ENCODE measurements around the gene KLK11.

Gene KLK11

GRCh38 chr19:51026554-51026831 lies at the start of gene KLK11:
Gene KLK11 (minus strand): TSS chr19:51026616. CDS start chr19:51025631, 985 bp downstream.
- DNase-seq: no peak

- no peak for DNase-seq
Measured at GRCh38 chr19:51075998-51076397, 49.6 kb upstream of the KLK11 start.

- no peak for DNase-seq
Measured at GRCh38 chr19:51071095-51071405, 44.6 kb upstream of the KLK11 start.

GRCh38 chr19:51070334-51071094 lies 44.1 kb upstream of the KLK11 start:
- DNase-seq: no peak

- DNase-seq: no peak
Measured at GRCh38 chr19:51066393-51067186, 40.2 kb upstream of the KLK11 start.

- DNase-seq: no peak
Measured at GRCh38 chr19:51065221-51065960, 39.0 kb upstream of the KLK11 start.

- no peak for DNase-seq
Measured at GRCh38 chr19:51064534-51065220, 38.3 kb upstream of the KLK11 start, which contains the start of gene KLK13. Gene KLK13 (minus strand): TSS chr19:51065092. CDS start chr19:51065067, 25 bp downstream.

GRCh38 chr19:51063664-51064063 lies 37.2 kb upstream of the KLK11 start:
- DNase-seq: no peak

GRCh38 chr19:51060973-51061372 lies 34.6 kb upstream of the KLK11 start:
- no peak for DNase-seq

- DNase-seq: no peak
Measured at GRCh38 chr19:51060336-51060735, 33.9 kb upstream of the KLK11 start.

- DNase-seq: no peak
Measured at GRCh38 chr19:51059715-51060114, 33.3 kb upstream of the KLK11 start.

GRCh38 chr19:51055866-51056265 lies 29.4 kb upstream of the KLK11 start:
- no peak for DNase-seq

- no peak for DNase-seq
Measured at GRCh38 chr19:51047031-51047335, 20.6 kb upstream of the KLK11 start.

- DNase-seq: no peak
Measured at GRCh38 chr19:51044327-51044726, 17.9 kb upstream of the KLK11 start.

GRCh38 chr19:51043497-51043896 lies 17.1 kb upstream of the KLK11 start:
- DNase-seq: no peak

GRCh38 chr19:51040151-51040550 lies 13.7 kb upstream of the KLK11 start:
- DNase-seq: no peak

GRCh38 chr19:51036519-51036918 lies 10.1 kb upstream of the KLK11 start:
- DNase-seq: no peak

GRCh38 chr19:51034704-51035103 lies 8.3 kb upstream of the KLK11 start, which contains the start of gene KLK12:
Gene KLK12 (minus strand): TSS chr19:51035002. CDS start chr19:51034621, 381 bp downstream.
- no peak for DNase-seq

- no peak for DNase-seq
Measured at GRCh38 chr19:51031880-51032225, 5.4 kb upstream of the KLK11 start.

- no peak for DNase-seq
Measured at GRCh38 chr19:51031220-51031879, 4.9 kb upstream of the KLK11 start.

- no peak for DNase-seq
Measured at GRCh38 chr19:51030631-51031030, 4.2 kb upstream of the KLK11 start.

GRCh38 chr19:51029718-51030117 lies 3.3 kb upstream of the KLK11 start:
- DNase-seq: no peak

- DNase-seq: no peak
Measured at GRCh38 chr19:51027873-51028272, 1.5 kb upstream of the KLK11 start.

Measured in CD4-positive, alpha-beta T cell treated with Interleukin-17A for 1 hour (primary cell).